HepG2 (cell line): ENCODE data around the gene ATP5MC2. TPM values are rescaled to one million over a fixed set of nuclear protein-coding genes. Genes with fewer than 3 reads are reported as not detected.

ENCODE experiments used
- ATRX ChIP-seq: sonication (generic); formaldehyde crosslinking; IDR thresholded peaks from 2 replicates; pipeline ENCODE4 v1.4.0; 2020; ENCODE audit warnings: missing genetic modification reagents, borderline replicate concordance
- HDAC2 ChIP-seq: sonication (generic); formaldehyde crosslinking; IDR thresholded peaks from 2 replicates; pipeline ENCODE4 v1.4.0; 2020; ENCODE audit warnings: missing genetic modification reagents
- IRX3 ChIP-seq: sonication (generic); formaldehyde crosslinking; IDR thresholded peaks from 2 replicates; pipeline ENCODE4 v1.8.1; 2023; ENCODE audit warnings: mild to moderate bottlenecking, low read depth, missing genetic modification reagents, borderline replicate concordance
- KDM5A ChIP-seq: fragments of 200-600 bp; sonication (generic); IDR thresholded peaks from 2 replicates; pipeline ENCODE4 v1.7.0; 2018; ENCODE audit warnings: antibody characterized with exemption, mild to moderate bottlenecking, low read length, borderline replicate concordance
- KMT2A ChIP-seq: sonication (generic); formaldehyde crosslinking; IDR thresholded peaks from 2 replicates; pipeline ENCODE4 v1.4.0; 2020; ENCODE audit warnings: missing genetic modification reagents
- MZF1 ChIP-seq: sonication (generic); formaldehyde crosslinking; IDR thresholded peaks from 2 replicates; pipeline ENCODE4 v1.8.1; 2023; ENCODE audit warnings: mild to moderate bottlenecking, missing genetic modification reagents, borderline replicate concordance
- PRMT3 ChIP-seq: sonication (generic); formaldehyde crosslinking; IDR thresholded peaks from 2 replicates; pipeline ENCODE4 v1.8.1; 2022; ENCODE audit warnings: low read depth, mild to moderate bottlenecking, moderate library complexity, missing genetic modification reagents, borderline replicate concordance
- SOX13 ChIP-seq, 3 experiments: fragments of 450-650 bp in 1 of 3; sonication (generic) in 1 of 3; formaldehyde crosslinking in 1 of 3; IDR thresholded peaks in 2 of 3; conservative IDR thresholded peaks in 1 of 3; 2 replicates each; pipeline versions ENCODE4 v1.5.0 to v1.6.1; 2016 to 2020; ENCODE audit warnings: antibody characterized with exemption in 1 of 3, mild to moderate bottlenecking in 1 of 3, missing compliant biosample characterization in 1 of 3, missing genetic modification reagents in 1 of 3, moderate library complexity in 1 of 3
- SUZ12 ChIP-seq: fragments of 150-350 bp; IDR thresholded peaks from 2 replicates; pipeline ENCODE4 v1.6.1; 2014; ENCODE audit warnings: low read depth, low read length
- TGIF2 ChIP-seq: IDR thresholded peaks from 2 replicates; pipeline ENCODE4 v1.6.1; 2016; ENCODE audit warnings: control low read depth, missing compliant biosample characterization
- THAP7 ChIP-seq: sonication (generic); formaldehyde crosslinking; IDR thresholded peaks from 2 replicates; pipeline ENCODE4 v1.8.1; 2023; ENCODE audit warnings: mild to moderate bottlenecking, missing genetic modification reagents
- TRIM24 ChIP-seq: sonication (generic); formaldehyde crosslinking; IDR thresholded peaks from 2 replicates; pipeline ENCODE4 v1.8.0; 2022; ENCODE audit warnings: mild to moderate bottlenecking, missing genetic modification reagents
- YEATS2 ChIP-seq: sonication (generic); formaldehyde crosslinking; IDR thresholded peaks from 2 replicates; pipeline ENCODE4 v1.4.0; 2020; ENCODE audit warnings: missing genetic modification reagents, borderline replicate concordance
- ZFP82 ChIP-seq: sonication (generic); formaldehyde crosslinking; IDR thresholded peaks from 2 replicates; pipeline ENCODE4 v1.5.1; 2020; ENCODE audit warnings: mild to moderate bottlenecking, missing genetic modification reagents, borderline replicate concordance
- ZKSCAN1 ChIP-seq: fragments of 150-350 bp; IDR thresholded peaks from 2 replicates; pipeline ENCODE4 v1.6.1; 2014; ENCODE audit warnings: low read length
- ZNF264 ChIP-seq: sonication (generic); formaldehyde crosslinking; IDR thresholded peaks from 2 replicates; pipeline ENCODE4 v1.4.0; 2020; ENCODE audit warnings: missing genetic modification reagents
- ZNF333 ChIP-seq: sonication (generic); formaldehyde crosslinking; IDR thresholded peaks from 2 replicates; pipeline ENCODE4 v1.4.0; 2020; ENCODE audit warnings: mild to moderate bottlenecking, missing genetic modification reagents, borderline replicate concordance
- ZNF382 ChIP-seq: sonication (generic); formaldehyde crosslinking; IDR thresholded peaks from 2 replicates; pipeline ENCODE4 v1.5.0; 2020; ENCODE audit warnings: missing genetic modification reagents, mild to moderate bottlenecking, borderline replicate concordance
- ZNF512B ChIP-seq: sonication (generic); formaldehyde crosslinking; IDR thresholded peaks from 2 replicates; pipeline ENCODE4 v1.5.1; 2020; ENCODE audit warnings: missing genetic modification reagents, mild to moderate bottlenecking, borderline replicate concordance
- ZNF614 ChIP-seq: IDR thresholded peaks from 2 replicates; pipeline ENCODE4 v1.6.1; 2018; ENCODE audit warnings: missing biosample characterization, missing genetic modification reagents, inconsistent platforms, borderline replicate concordance
- ZNF841 ChIP-seq: sonication (generic); formaldehyde crosslinking; IDR thresholded peaks from 2 replicates; pipeline ENCODE4 v1.8.1; 2023; ENCODE audit warnings: missing genetic modification reagents, borderline replicate concordance
- ZSCAN5A ChIP-seq: sonication (generic); formaldehyde crosslinking; IDR thresholded peaks from 2 replicates; pipeline ENCODE4 v1.8.0; 2022; ENCODE audit warnings: mild to moderate bottlenecking, missing genetic modification reagents, borderline replicate concordance
- polyA plus RNA-seq, 8 experiments: library from polyadenylated mRNA; depleted of rRNA in 3 of 8; stranded (reverse) in 7 of 8; unstranded in 1 of 8; fragments of >200 nt; fragmentation: Illumina TruSeq in 4 of 8; extraction: Trizol in 4 of 8; gene quantifications; 2 replicates each; pipeline versions ENCODE4 v1.2.1 to v1.2.3, GENCODE V29; 2011 to 2016; ENCODE audit warnings: low read depth in 4 of 8, missing spikeins in 1 of 8, mixed read lengths in 1 of 8; ENCODE audit not compliant: insufficient read depth in 1 of 8
- total RNA-seq, 5 experiments: library from RNA; depleted of rRNA; stranded (reverse); fragments of >200 nt; fragmentation: Illumina TruSeq; extraction: Trizol; gene quantifications; 2 replicates each; pipeline ENCODE4 v1.2.3, GENCODE V29; 2016; ENCODE audit warnings: low read depth in 1 of 5

Gene ATP5MC2
- total and polyA plus RNA-seq, 2 of the 13 experiments (the other 11 are each of a cell fraction or from before 2014, with no cell fraction given) = 230 to 257 TPM

- 0 out of 2 replicates have a peak, but pooled peaks have one; percentile 13 for TF ChIP-seq SUZ12
- TF ChIP-seq ZNF333 (CRISPR knock-in tag) = peak; percentile 85
- TF ChIP-seq ATRX (CRISPR knock-in tag) = no peak
- peak; percentile 83 for TF ChIP-seq IRX3
- TF ChIP-seq ZNF264 = peak; percentile 81; the same call in 1 of the 2 replicates
- TF ChIP-seq ZNF614 (CRISPR knock-in tag) = peak; percentile 98
- TF ChIP-seq SOX13 (IDR thresholded peaks at IDR 0.05) = no peak
- TF ChIP-seq SOX13 (CRISPR knock-in tag; conservative IDR thresholded peaks at IDR 0.05 in 1 of 2, IDR thresholded peaks at IDR 0.05 in 1 of 2) = peak in 1 of 2 experiments; percentile 69; a peak in 2 of 4 replicates
- no peak for TF ChIP-seq ZNF512B (CRISPR knock-in tag)
- no peak for TF ChIP-seq ZNF841
- TF ChIP-seq PRMT3 (CRISPR knock-in tag) = 0 out of 2 replicates have a peak, but pooled peaks have one; percentile 88
- TF ChIP-seq YEATS2 (CRISPR knock-in tag) = peak; percentile 96
- TF ChIP-seq KMT2A = peak; percentile 73; the same call in 1 of the 2 replicates
- TF ChIP-seq MZF1 (CRISPR knock-in tag) = 0 out of 2 replicates have a peak, but pooled peaks have one; percentile 68
- peak; percentile 90 for TF ChIP-seq HDAC2 (CRISPR knock-in tag)
- TF ChIP-seq TRIM24 (CRISPR knock-in tag) = no peak
- TF ChIP-seq THAP7 (CRISPR knock-in tag) = peak; percentile 91; the same call in 1 of the 2 replicates
- peak; percentile 87; the same call in 1 of the 2 replicates for TF ChIP-seq ZFP82 (CRISPR knock-in tag)
- TF ChIP-seq ZNF382 (CRISPR knock-in tag) = no peak
- TF ChIP-seq TGIF2 = peak; percentile 24; the same call in 1 of the 2 replicates
- TF ChIP-seq KDM5A = peak; percentile 61; the same call in 1 of the 2 replicates
- peak; percentile 97 for TF ChIP-seq ZSCAN5A (CRISPR knock-in tag)
- no peak for TF ChIP-seq ZKSCAN1
Measured at GRCh38 chr12:53675701-53676607, at the start of gene ATP5MC2 (continued).
